Measurements from ENCODE around the gene PRKCE. TPM values are rescaled to one million over a fixed set of nuclear protein-coding genes. Genes with fewer than 3 reads are reported as not detected.

The PRKCE gene
- total and polyA plus RNA-seq, 2 donors = 3.2 to 3.3 TPM

DNA sequence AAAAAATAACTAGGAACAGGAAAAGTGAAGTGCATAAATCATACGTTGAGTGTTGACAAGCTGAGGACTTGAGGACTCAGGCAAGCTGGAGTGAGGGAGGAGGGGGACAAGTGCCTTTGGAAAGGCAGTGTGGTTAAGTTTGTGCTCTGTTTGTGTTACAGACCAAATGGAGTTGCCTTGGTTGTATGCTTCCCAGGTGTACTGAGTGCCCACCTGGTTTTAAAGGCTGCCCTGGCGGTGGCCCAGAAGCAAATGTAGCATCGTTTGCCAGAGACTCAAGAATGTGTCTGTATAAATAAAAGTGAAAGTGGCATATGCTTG, 240.9 kb downstream of the PRKCE start:
- H3K9me3 ChIP-seq (ENCODE audit: control insufficient read depth in 2 of 2, insufficient read depth in 1 of 2, low read length in 1 of 2) = no peaks in the 10 kb centered on the region
- peak overlapping the region in 1 of 2 donors; percentile 81 for H3K27ac ChIP-seq (ENCODE audit: low read depth in 1 of 2, low read length in 1 of 2)
- WGBS = 15% methylated on average over 3 of the region's 3 CpGs
- peak in 1 of 9 donors; percentile 46 for DNase-seq (ENCODE audit: low read depth in 6 of 9, low spot score in 9 of 9)
- no peak overlapping the region for H3K4me3 ChIP-seq (ENCODE audit: low read length in 2 of 2)
- H3K36me3 ChIP-seq (ENCODE audit: control insufficient read depth in 2 of 2, insufficient read depth in 2 of 2, low read length in 1 of 2) = no peaks in the 10 kb centered on the region
- peaks cover 30 to 60% of the 10 kb centered on the region in 2 donors for H3K4me1 ChIP-seq (ENCODE audit: control insufficient read depth in 2 of 2, insufficient read depth in 2 of 2, low read length in 2 of 2)
- no peaks in the 10 kb centered on the region for H3K27me3 ChIP-seq (ENCODE audit: control insufficient read depth in 2 of 2, insufficient read depth in 1 of 2, low read length in 1 of 2)

- no peak overlapping the region for H3K4me3 ChIP-seq (ENCODE audit: low read length in 2 of 2)
- no peaks in the 10 kb centered on the region for H3K36me3 ChIP-seq (ENCODE audit: control insufficient read depth in 2 of 2, insufficient read depth in 2 of 2, low read length in 1 of 2)
- H3K27ac ChIP-seq (ENCODE audit: low read depth in 1 of 2, low read length in 1 of 2) = peak overlapping the region in 1 of 2 donors; percentile 81
- H3K9me3 ChIP-seq (ENCODE audit: control insufficient read depth in 2 of 2, insufficient read depth in 1 of 2, low read length in 1 of 2) = no peaks in the 10 kb centered on the region
- peaks cover 30 to 57% of the 10 kb centered on the region in 2 donors for H3K4me1 ChIP-seq (ENCODE audit: control insufficient read depth in 2 of 2, insufficient read depth in 2 of 2, low read length in 2 of 2)
- no peaks in the 10 kb centered on the region for H3K27me3 ChIP-seq (ENCODE audit: control insufficient read depth in 2 of 2, insufficient read depth in 1 of 2, low read length in 1 of 2)
- 41% methylated on average over 7 of the region's 7 CpGs for WGBS
- DNase-seq (ENCODE audit: low read depth in 6 of 9, low spot score in 9 of 9) = no peak
Observed at GRCh38 chr2:45892757-45893156, 241.3 kb downstream of the PRKCE start.

- H3K9me3 ChIP-seq (ENCODE audit: control insufficient read depth in 2 of 2, insufficient read depth in 1 of 2, low read length in 1 of 2) = no peaks in the 10 kb centered on the region
- H3K27ac ChIP-seq (ENCODE audit: low read depth in 1 of 2, low read length in 1 of 2) = no peak overlapping the region
- H3K27me3 ChIP-seq (ENCODE audit: control insufficient read depth in 2 of 2, insufficient read depth in 1 of 2, low read length in 1 of 2) = no peaks in the 10 kb centered on the region
- H3K4me1 ChIP-seq (ENCODE audit: control insufficient read depth in 2 of 2, insufficient read depth in 2 of 2, low read length in 2 of 2) = peaks cover 23 to 42% of the 10 kb centered on the region in 2 donors
- no peak for DNase-seq (ENCODE audit: low read depth in 6 of 9, low spot score in 9 of 9)
- no peaks in the 10 kb centered on the region for H3K36me3 ChIP-seq (ENCODE audit: control insufficient read depth in 2 of 2, insufficient read depth in 2 of 2, low read length in 1 of 2)
- 97% methylated on average over 4 of the region's 4 CpGs for WGBS
- no peak overlapping the region for H3K4me3 ChIP-seq (ENCODE audit: low read length in 2 of 2)
Observed at GRCh38 chr2:45894211-45894610, 242.7 kb downstream of the PRKCE start.

DNA sequence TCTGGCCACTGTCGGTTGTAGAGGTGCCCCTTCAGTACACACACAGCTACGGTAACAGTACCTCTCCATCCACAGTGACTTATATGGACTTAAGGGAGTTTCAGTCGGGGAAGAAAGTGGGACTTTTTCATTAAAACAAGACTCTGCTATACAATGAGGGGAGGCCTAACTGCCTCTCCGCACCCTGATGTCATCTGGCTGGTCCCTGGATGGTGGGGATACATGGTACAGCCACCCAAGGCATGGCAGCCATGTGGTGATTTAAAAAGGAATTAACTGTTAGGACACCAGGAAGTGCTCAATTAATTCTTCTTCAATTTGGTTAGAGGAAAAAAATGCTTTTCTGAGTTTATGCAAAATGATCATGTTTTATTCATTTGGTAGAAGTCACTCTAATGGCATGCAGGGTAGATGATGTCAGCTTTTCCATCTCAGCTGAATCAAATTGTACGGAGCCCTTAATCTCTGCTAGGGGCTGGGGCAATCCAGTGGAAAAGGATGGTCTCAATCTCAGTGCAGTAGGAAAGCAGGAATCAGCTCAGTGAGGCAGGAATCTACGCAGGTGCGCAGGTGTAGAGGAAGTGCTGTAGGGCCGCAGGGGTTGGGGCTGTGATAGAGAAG, 243.9 kb downstream of the PRKCE start:
- no peak for DNase-seq (ENCODE audit: low read depth in 6 of 9, low spot score in 9 of 9)
- Histone ChIP-seq H3K27ac (ENCODE audit: low read depth in 1 of 2, low read length in 1 of 2) (no peak overlapping the region), H3K4me3 (ENCODE audit: low read length in 2 of 2) (no peak overlapping the region), H3K36me3 (ENCODE audit: control insufficient read depth in 2 of 2, insufficient read depth in 2 of 2, low read length in 1 of 2) (no peaks in the 10 kb centered on the region), H3K27me3 (ENCODE audit: control insufficient read depth in 2 of 2, insufficient read depth in 1 of 2, low read length in 1 of 2) (no peaks in the 10 kb centered on the region), H3K4me1 (ENCODE audit: control insufficient read depth in 2 of 2, insufficient read depth in 2 of 2, low read length in 2 of 2) (peaks cover 20 to 31% of the 10 kb centered on the region in 2 donors), H3K9me3 (ENCODE audit: control insufficient read depth in 2 of 2, insufficient read depth in 1 of 2, low read length in 1 of 2) (no peaks in the 10 kb centered on the region)
- 95% methylated on average over 8 of the region's 8 CpGs for WGBS

GRCh38 chr2:45896311-45896710, 244.8 kb downstream of the PRKCE start:
- no peak for DNase-seq (ENCODE audit: low read depth in 6 of 9, low spot score in 9 of 9)
- Histone ChIP-seq H3K9me3 (ENCODE audit: control insufficient read depth in 2 of 2, insufficient read depth in 1 of 2, low read length in 1 of 2) (no peaks in the 10 kb centered on the region), H3K36me3 (ENCODE audit: control insufficient read depth in 2 of 2, insufficient read depth in 2 of 2, low read length in 1 of 2) (no peaks in the 10 kb centered on the region), H3K27me3 (ENCODE audit: control insufficient read depth in 2 of 2, insufficient read depth in 1 of 2, low read length in 1 of 2) (no peaks in the 10 kb centered on the region), H3K4me3 (ENCODE audit: low read length in 2 of 2) (no peak overlapping the region), H3K27ac (ENCODE audit: low read depth in 1 of 2, low read length in 1 of 2) (no peak overlapping the region), H3K4me1 (ENCODE audit: control insufficient read depth in 2 of 2, insufficient read depth in 2 of 2, low read length in 2 of 2) (peaks cover 12 to 22% of the 10 kb centered on the region in 2 donors)
- WGBS = 91% methylated on average over 4 of the region's 4 CpGs

DNA sequence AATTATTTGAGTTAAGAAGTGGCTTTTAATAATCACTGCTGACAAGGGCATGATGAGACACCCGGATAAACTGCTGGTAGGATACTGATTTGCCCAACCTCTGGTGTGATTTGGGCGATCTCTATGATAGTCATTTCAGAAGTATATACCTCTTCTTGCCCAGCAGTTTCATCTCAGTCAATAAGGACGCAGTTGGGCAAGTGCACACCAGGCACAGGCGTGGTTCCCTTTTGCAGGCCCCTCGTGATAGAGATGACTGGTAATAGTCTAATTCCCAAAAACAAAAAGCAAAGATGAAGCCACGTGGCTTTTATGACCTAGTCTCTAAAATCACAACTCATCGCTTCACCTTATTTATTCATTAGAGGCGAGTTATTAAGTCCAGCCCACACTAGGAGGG, 246.4 kb downstream of the PRKCE start:
- H3K36me3 ChIP-seq (ENCODE audit: control insufficient read depth in 2 of 2, insufficient read depth in 2 of 2, low read length in 1 of 2) = no peaks in the 10 kb centered on the region
- no peak overlapping the region for H3K27ac ChIP-seq (ENCODE audit: low read depth in 1 of 2, low read length in 1 of 2)
- WGBS = 97% methylated on average over 8 of the region's 8 CpGs
- no peak for DNase-seq (ENCODE audit: low read depth in 6 of 9, low spot score in 9 of 9)
- no peaks in the 10 kb centered on the region for H3K9me3 ChIP-seq (ENCODE audit: control insufficient read depth in 2 of 2, insufficient read depth in 1 of 2, low read length in 1 of 2)
- H3K4me3 ChIP-seq (ENCODE audit: low read length in 2 of 2) = no peak overlapping the region
- peaks cover 0 to 7% of the 10 kb centered on the region in 2 donors for H3K4me1 ChIP-seq (ENCODE audit: control insufficient read depth in 2 of 2, insufficient read depth in 2 of 2, low read length in 2 of 2)
- no peaks in the 10 kb centered on the region for H3K27me3 ChIP-seq (ENCODE audit: control insufficient read depth in 2 of 2, insufficient read depth in 1 of 2, low read length in 1 of 2)

DNA sequence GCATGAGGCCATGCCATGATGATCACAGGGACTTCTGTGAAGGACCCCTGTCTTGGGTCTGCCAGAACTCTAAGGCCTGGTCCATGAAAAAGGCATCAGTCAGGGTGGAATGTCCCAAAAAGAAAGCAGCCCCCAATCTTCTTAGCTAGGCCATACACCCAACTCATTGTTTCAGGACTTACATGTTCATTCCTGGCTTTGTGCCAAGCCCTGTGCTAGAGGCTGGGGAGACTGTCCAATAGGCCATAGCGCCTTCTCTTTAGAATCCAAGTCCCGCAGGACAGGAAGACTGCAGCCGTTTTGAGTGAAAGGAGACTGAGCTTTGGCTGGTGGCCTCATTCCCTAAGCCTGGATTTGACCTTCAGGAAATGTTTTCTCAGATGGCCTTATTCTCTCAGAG, 247.3 kb downstream of the PRKCE start:
- Histone ChIP-seq H3K36me3 (ENCODE audit: control insufficient read depth in 2 of 2, insufficient read depth in 2 of 2, low read length in 1 of 2) (no peaks in the 10 kb centered on the region), H3K27me3 (ENCODE audit: control insufficient read depth in 2 of 2, insufficient read depth in 1 of 2, low read length in 1 of 2) (no peaks in the 10 kb centered on the region), H3K4me3 (ENCODE audit: low read length in 2 of 2) (no peak overlapping the region), H3K4me1 (ENCODE audit: control insufficient read depth in 2 of 2, insufficient read depth in 2 of 2, low read length in 2 of 2) (peaks cover 0 to 3% of the 10 kb centered on the region in 2 donors), H3K9me3 (ENCODE audit: control insufficient read depth in 2 of 2, insufficient read depth in 1 of 2, low read length in 1 of 2) (no peaks in the 10 kb centered on the region), H3K27ac (ENCODE audit: low read depth in 1 of 2, low read length in 1 of 2) (no peak overlapping the region)
- WGBS = 96% methylated on average over 3 of the region's 3 CpGs
- no peak for DNase-seq (ENCODE audit: low read depth in 6 of 9, low spot score in 9 of 9)

DNA sequence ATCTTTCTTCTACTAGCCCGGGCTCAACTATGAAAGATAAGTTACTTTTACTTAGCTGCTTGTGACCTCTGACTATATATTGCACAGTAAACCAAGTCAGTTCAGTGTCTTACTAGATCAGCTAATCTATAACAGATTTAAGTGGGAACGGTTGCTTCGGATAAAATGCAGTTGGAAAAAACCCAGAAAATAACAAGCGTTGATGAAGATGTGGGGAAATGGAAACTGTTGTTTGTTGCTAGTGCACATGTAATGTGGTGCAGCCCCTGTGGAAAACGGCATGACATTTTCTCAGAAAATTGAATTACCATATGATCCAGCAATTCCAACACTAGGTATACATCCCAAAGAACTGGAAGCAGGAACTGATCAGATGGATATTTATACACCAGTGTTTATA, 248.5 kb downstream of the PRKCE start:
- WGBS = 98% methylated on average over 5 of the region's 5 CpGs
- Histone ChIP-seq H3K36me3 (ENCODE audit: control insufficient read depth in 2 of 2, insufficient read depth in 2 of 2, low read length in 1 of 2) (no peaks in the 10 kb centered on the region), H3K27me3 (ENCODE audit: control insufficient read depth in 2 of 2, insufficient read depth in 1 of 2, low read length in 1 of 2) (no peaks in the 10 kb centered on the region), H3K27ac (ENCODE audit: low read depth in 1 of 2, low read length in 1 of 2) (no peak overlapping the region), H3K4me1 (ENCODE audit: control insufficient read depth in 2 of 2, insufficient read depth in 2 of 2, low read length in 2 of 2) (peaks cover 0 to 7% of the 10 kb centered on the region in 2 donors), H3K9me3 (ENCODE audit: control insufficient read depth in 2 of 2, insufficient read depth in 1 of 2, low read length in 1 of 2) (no peaks in the 10 kb centered on the region), H3K4me3 (ENCODE audit: low read length in 2 of 2) (no peak overlapping the region)
- DNase-seq (ENCODE audit: low read depth in 6 of 9, low spot score in 9 of 9) = no peak

- no peak for DNase-seq (ENCODE audit: low read depth in 6 of 9, low spot score in 9 of 9)
- no peaks in the 10 kb centered on the region for H3K27me3 ChIP-seq (ENCODE audit: control insufficient read depth in 2 of 2, insufficient read depth in 1 of 2, low read length in 1 of 2)
- 98% methylated on average over 7 of the region's 7 CpGs for WGBS
- no peak overlapping the region for H3K27ac ChIP-seq (ENCODE audit: low read depth in 1 of 2, low read length in 1 of 2)
- H3K9me3 ChIP-seq (ENCODE audit: control insufficient read depth in 2 of 2, insufficient read depth in 1 of 2, low read length in 1 of 2) = no peaks in the 10 kb centered on the region
- no peak overlapping the region for H3K4me3 ChIP-seq (ENCODE audit: low read length in 2 of 2)
- H3K36me3 ChIP-seq (ENCODE audit: control insufficient read depth in 2 of 2, insufficient read depth in 2 of 2, low read length in 1 of 2) = no peaks in the 10 kb centered on the region
- peaks cover 5 to 18% of the 10 kb centered on the region in 2 donors for H3K4me1 ChIP-seq (ENCODE audit: control insufficient read depth in 2 of 2, insufficient read depth in 2 of 2, low read length in 2 of 2)
Observed at GRCh38 chr2:45901468-45902032, 250.1 kb downstream of the PRKCE start.
